ENCODE data around the gene CYP1A2. TPM values are rescaled to one million over a fixed set of nuclear protein-coding genes. Genes with fewer than 3 reads are reported as not detected.

The CYP1A2 gene
- polyA plus RNA-seq, 1 of the 3 experiments (the other 2 are of a cell fraction), result not detected

- POLR2A ChIA-PET, result no interaction called here
- Histone ChIP-seq H3K27me3 (ENCODE audit: insufficient read depth) (no peaks in the 10 kb centered on the region), H3K9me2 (no peaks in the 10 kb centered on the region), H2AFZ (ENCODE audit: low read depth) (no peak overlapping the region), H4K20me1 (ENCODE audit: insufficient read depth) (peaks cover 77% of the 10 kb centered on the region), H3K36me3 (replicated peaks in 1 of 2; ENCODE audit: control insufficient read depth in 1 of 2, insufficient read depth in 2 of 2, low read length in 1 of 2) (peaks cover 0 to 26% of the 10 kb centered on the region in 2 experiments), H3K4me3 (ENCODE audit: low read depth in 2 of 2, low read length in 1 of 2) (no peak overlapping the region), H3K9me3 (no peaks in the 10 kb centered on the region), H3F3A (replicated peaks; ENCODE audit: insufficient read depth) (peaks cover 2% of the 10 kb centered on the region), H3K9ac (no peak overlapping the region), H3K4me1 (ENCODE audit: control insufficient read depth in 1 of 2, insufficient read depth in 2 of 2, low read depth in 1 of 2, low read length in 1 of 2) (peaks cover 0 to 19% of the 10 kb centered on the region in 2 experiments; a peak in 2 of 4 replicates), H3K79me2 (ENCODE audit: insufficient read depth) (peaks cover 60% of the 10 kb centered on the region), H3K27ac (ENCODE audit: low read depth in 2 of 2, low read length in 1 of 2) (no peak overlapping the region), H3K4me2 (no peak overlapping the region)
- no peak for DNase-seq
- WGBS (ENCODE audit: low lambda C conversion rate), result 97% methylated on average over 14 of the region's 14 CpGs
- CTCF ChIA-PET, result interaction anchor here (1.8 to 4.6 kb wide), 5 partner anchors 8 to 27 kb away, joined by 5 to 40 read pairs (median 14); partner anchors contain the start of gene CSK
- TF ChIP-seq RFX5 (IDR thresholded peaks at IDR 0.05; ENCODE audit: low read length), result no peak
Measured at GRCh38 chr15:74795966-74796625, 47.5 kb downstream of the CYP1A2 start.

GRCh38 chr15:74798388-74799254 lies 50.0 kb downstream of the CYP1A2 start:
- POLR2A ChIA-PET, result no interaction called here
- Histone ChIP-seq H3K9me3 (no peaks in the 10 kb centered on the region), H3K4me3 (ENCODE audit: low read depth in 2 of 2, low read length in 1 of 2) (no peak overlapping the region), H3K27ac (ENCODE audit: low read depth in 2 of 2, low read length in 1 of 2) (no peak overlapping the region; a peak in 1 of 4 replicates), H3K4me1 (ENCODE audit: control insufficient read depth in 1 of 2, insufficient read depth in 2 of 2, low read depth in 1 of 2, low read length in 1 of 2) (no peaks in the 10 kb centered on the region), H3K27me3 (ENCODE audit: insufficient read depth) (no peaks in the 10 kb centered on the region), H3K9ac (no peak overlapping the region), H3K4me2 (no peak overlapping the region), H3K79me2 (ENCODE audit: insufficient read depth) (peaks cover 35% of the 10 kb centered on the region), H2AFZ (ENCODE audit: low read depth) (no peak overlapping the region), H3K36me3 (replicated peaks in 1 of 2; ENCODE audit: control insufficient read depth in 1 of 2, insufficient read depth in 2 of 2, low read length in 1 of 2) (peaks cover 0 to 50% of the 10 kb centered on the region in 2 experiments), H4K20me1 (ENCODE audit: insufficient read depth) (peaks cover 56% of the 10 kb centered on the region), H3K9me2 (no peaks in the 10 kb centered on the region), H3F3A (replicated peaks; ENCODE audit: insufficient read depth) (no peaks in the 10 kb centered on the region)
- WGBS (ENCODE audit: low lambda C conversion rate), result 93% methylated on average over 18 of the region's 25 CpGs
- no peak for TF ChIP-seq POLR2AphosphoS5 (IDR thresholded peaks at IDR 0.05; ENCODE audit: low read depth, low read length)
- no peak for TF ChIP-seq GABPA (IDR thresholded peaks at IDR 0.05; ENCODE audit: low read depth)
- TF ChIP-seq USF1 (IDR thresholded peaks at IDR 0.05; ENCODE audit: borderline replicate concordance, low read depth), result no peak
- TF ChIP-seq EP300 (IDR thresholded peaks at IDR 0.05; ENCODE audit: borderline replicate concordance in 1 of 2, low read depth in 1 of 2, low read length in 1 of 2), result no peak
- no peak for TF ChIP-seq ZBTB33 (IDR thresholded peaks at IDR 0.05; ENCODE audit: borderline replicate concordance, low read depth)
- TF ChIP-seq YY1 (IDR thresholded peaks at IDR 0.05; ENCODE audit: low read depth), result no peak
- no peak for TF ChIP-seq MEF2A (IDR thresholded peaks at IDR 0.05; ENCODE audit: borderline replicate concordance, low read depth)
- TF ChIP-seq NFIC (IDR thresholded peaks at IDR 0.05; ENCODE audit: borderline replicate concordance), result no peak
- no peak for TF ChIP-seq RAD21 (IDR thresholded peaks at IDR 0.05; ENCODE audit: low read length)
- no peak for TF ChIP-seq EZH2phosphoT487 (IDR thresholded peaks at IDR 0.05; ENCODE audit: borderline replicate concordance, low read depth)
- no peak for TF ChIP-seq REST (IDR thresholded peaks at IDR 0.05; ENCODE audit: low read depth, low read length)
- no peak for TF ChIP-seq FOXM1 (IDR thresholded peaks at IDR 0.05; ENCODE audit: low read depth)
- TF ChIP-seq USF2 (IDR thresholded peaks at IDR 0.05; ENCODE audit: borderline replicate concordance, low read depth, low read length), result no peak
- TF ChIP-seq RCOR1 (IDR thresholded peaks at IDR 0.05; ENCODE audit: low read length), result no peak
- CTCF ChIA-PET, result interaction anchor here (0.8 to 3.0 kb wide), 19 partner anchors 9 to 166 kb away, joined by 3 to 43 read pairs (median 8); partner anchors contain the start of genes CSK and ULK3
- DNase-seq, result no peak

Data from SK-N-SH (cell line).